ENCODE measurements around the gene GGT5. TPM values are rescaled to one million over a fixed set of nuclear protein-coding genes. Genes with fewer than 3 reads are reported as not detected.
A peak's percentile ranks its signal among the peaks of the same experiment; 100 is the strongest.
"Not testable (repeated sequence)": the region's sequence is repeated elsewhere in the genome, so short reads cannot be mapped to it uniquely, and the experiment has no call there.

The GGT5 gene
- total RNA-seq = 21.1 TPM
- long read RNA-seq, transcript GGT5-201 (11 exons, 2,334 nt) = minor isoform, 11 of 76 reads
- long read RNA-seq, transcript GGT5-202 (12 exons, 2,494 nt) = major isoform, 29 of 76 reads
- long read RNA-seq, partial matches to known transcripts = 8 of 76 reads
- long read RNA-seq, other reads (novel, unspliced or antisense) = 24 of 76 reads

- Histone ChIP-seq H3K4me1 (peaks cover 48% of the 10 kb centered on the region), H3K27ac (replicated peaks) (peak within 1 kb of the TSS; percentile 97), H3K4me3 (peak within 1 kb of the TSS; percentile 68)
- intact Hi-C loops (cut with micrococcal nuclease) = loop anchor here (5.0 kb wide), 1 partner anchor 53 kb away; no protein-coding TSS in a partner anchor
- H3K27me3 ChIP-seq (ENCODE audit: low read depth); H3K36me3 ChIP-seq; H3K9me3 ChIP-seq (replicated peaks): not testable (repeated sequence)
- DNase-seq = peak; percentile 68
These were observed at the start of gene GGT5 for GRCh38 chr22:24245030-24245431. Gene GGT5, minus strand, starts transcription at chr22:24245082. Its CDS starts 357 bp downstream, at chr22:24244725.

- peak overlapping the region; percentile 88 for H3K27ac ChIP-seq (replicated peaks)
- H3K4me3 ChIP-seq; intact Hi-C loops (cut with micrococcal nuclease); DNase-seq; H3K27me3 ChIP-seq (ENCODE audit: low read depth); H3K9me3 ChIP-seq (replicated peaks); H3K36me3 ChIP-seq: not testable (repeated sequence)
- H3K4me1 ChIP-seq = peaks cover 79% of the 10 kb centered on the region
These were observed 47.4 kb upstream of the GGT5 start for GRCh38 chr22:24292202-24292830.

GRCh38 chr22:24291515-24292201 lies 46.8 kb upstream of the GGT5 start:
- no peak for TF ChIP-seq CTCF (IDR thresholded peaks at IDR 0.05; ENCODE audit: borderline replicate concordance)
- intact Hi-C loops (cut with micrococcal nuclease) = no loop called here
- Histone ChIP-seq H3K4me3 (no peak overlapping the region), H3K4me1 (peaks cover 83% of the 10 kb centered on the region), H3K27ac (replicated peaks) (peak overlapping the region; percentile 88), H3K27me3 (ENCODE audit: low read depth) (no peaks in the 10 kb centered on the region), H3K9me3 (replicated peaks) (no peaks in the 10 kb centered on the region), H3K36me3 (no peaks in the 10 kb centered on the region)
- DNase-seq = no peak

- intact Hi-C loops (cut with micrococcal nuclease) = no loop called here
- TF ChIP-seq CTCF (IDR thresholded peaks at IDR 0.05; ENCODE audit: borderline replicate concordance) = no peak
- peaks cover 88% of the 10 kb centered on the region for H3K4me1 ChIP-seq
- H3K27ac ChIP-seq (replicated peaks) = peak overlapping the region; percentile 88
- H3K36me3 ChIP-seq = no peaks in the 10 kb centered on the region
- no peak overlapping the region for H3K4me3 ChIP-seq
- no peaks in the 10 kb centered on the region for H3K27me3 ChIP-seq (ENCODE audit: low read depth)
- no peaks in the 10 kb centered on the region for H3K9me3 ChIP-seq (replicated peaks)
- no peak for DNase-seq
These were observed 45.6 kb upstream of the GGT5 start for GRCh38 chr22:24290459-24290858.

GRCh38 chr22:24289741-24290163 lies 44.9 kb upstream of the GGT5 start:
- no peaks in the 10 kb centered on the region for H3K9me3 ChIP-seq (replicated peaks)
- H3K4me1 ChIP-seq = peaks cover 91% of the 10 kb centered on the region
- peak overlapping the region; percentile 88 for H3K27ac ChIP-seq (replicated peaks)
- no peaks in the 10 kb centered on the region for H3K27me3 ChIP-seq (ENCODE audit: low read depth)
- TF ChIP-seq CTCF (IDR thresholded peaks at IDR 0.05; ENCODE audit: borderline replicate concordance) = no peak
- intact Hi-C loops (cut with micrococcal nuclease) = no loop called here
- H3K36me3 ChIP-seq = no peaks in the 10 kb centered on the region
- no peak for DNase-seq
- peak overlapping the region; percentile 27 for H3K4me3 ChIP-seq

GRCh38 chr22:24289114-24289513 lies 44.2 kb upstream of the GGT5 start:
- Histone ChIP-seq H3K36me3 (no peaks in the 10 kb centered on the region), H3K4me3 (peak overlapping the region; percentile 27), H3K27ac (replicated peaks) (peak overlapping the region; percentile 88), H3K4me1 (peaks cover 91% of the 10 kb centered on the region), H3K9me3 (replicated peaks) (no peaks in the 10 kb centered on the region), H3K27me3 (ENCODE audit: low read depth) (no peaks in the 10 kb centered on the region)
- TF ChIP-seq CTCF (IDR thresholded peaks at IDR 0.05; ENCODE audit: borderline replicate concordance) = no peak
- DNase-seq = no peak
- intact Hi-C loops (cut with micrococcal nuclease) = no loop called here

- Histone ChIP-seq H3K27ac (replicated peaks) (peak overlapping the region; percentile 88), H3K4me1 (peaks cover 86% of the 10 kb centered on the region)
- H3K36me3 ChIP-seq; DNase-seq; intact Hi-C loops (cut with micrococcal nuclease); H3K9me3 ChIP-seq (replicated peaks); H3K27me3 ChIP-seq (ENCODE audit: low read depth); H3K4me3 ChIP-seq: not testable (repeated sequence)
These were observed 42.9 kb upstream of the GGT5 start for GRCh38 chr22:24287801-24288200.

GRCh38 chr22:24287212-24287611 lies 42.3 kb upstream of the GGT5 start:
- Histone ChIP-seq H3K27ac (replicated peaks) (peak overlapping the region; percentile 88), H3K4me1 (peaks cover 82% of the 10 kb centered on the region)
- H3K27me3 ChIP-seq (ENCODE audit: low read depth); DNase-seq; H3K36me3 ChIP-seq; H3K4me3 ChIP-seq; H3K9me3 ChIP-seq (replicated peaks); intact Hi-C loops (cut with micrococcal nuclease): not testable (repeated sequence)
